HG03060 (cell line): ENCODE data around the gene KL.

ENCODE experiments used
- ATAC-seq: cut with Tn5 transposase; IDR thresholded peaks from one replicate; pipeline ENCODE4 v1.9.1; 2021; ENCODE audit warnings: low read depth, moderate number of reproducible peaks; ENCODE audit not compliant: unreplicated experiment

The KL gene

GRCh38 chr13:33016414-33017322 is at the start of gene KL:
KL (plus strand) TSS chr13:33016423; CDS start chr13:33016441, 18 bp downstream.
- ATAC-seq = no peak

GRCh38 chr13:32967584-32968182 is 48.5 kb upstream of the KL start:
- ATAC-seq = no peak

GRCh38 chr13:32968316-32968715 is 47.9 kb upstream of the KL start:
- ATAC-seq = no peak

GRCh38 chr13:32968793-32969192 is 47.4 kb upstream of the KL start:
- no peak for ATAC-seq

DNA sequence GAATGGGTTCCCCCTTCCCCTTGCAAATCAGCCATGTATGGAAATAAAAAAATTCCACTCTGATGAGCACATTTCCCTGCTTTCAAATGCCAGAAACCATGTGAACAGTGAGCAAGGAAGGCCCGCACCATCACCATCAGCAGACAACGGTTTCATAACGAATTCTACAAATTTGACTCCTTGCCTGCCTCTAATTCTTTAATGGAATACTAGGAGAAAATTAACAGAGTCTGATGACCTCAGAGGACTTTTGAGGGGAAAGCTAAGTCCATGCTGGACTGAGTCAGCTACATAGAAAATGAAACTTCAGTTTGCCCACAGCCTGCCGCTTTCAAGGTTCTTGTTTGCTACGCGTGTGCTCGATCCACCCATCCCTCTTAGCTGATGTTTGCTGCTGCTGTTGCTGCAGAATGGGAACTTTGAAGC is 46.7 kb upstream of the KL start:
- no peak for ATAC-seq

DNA sequence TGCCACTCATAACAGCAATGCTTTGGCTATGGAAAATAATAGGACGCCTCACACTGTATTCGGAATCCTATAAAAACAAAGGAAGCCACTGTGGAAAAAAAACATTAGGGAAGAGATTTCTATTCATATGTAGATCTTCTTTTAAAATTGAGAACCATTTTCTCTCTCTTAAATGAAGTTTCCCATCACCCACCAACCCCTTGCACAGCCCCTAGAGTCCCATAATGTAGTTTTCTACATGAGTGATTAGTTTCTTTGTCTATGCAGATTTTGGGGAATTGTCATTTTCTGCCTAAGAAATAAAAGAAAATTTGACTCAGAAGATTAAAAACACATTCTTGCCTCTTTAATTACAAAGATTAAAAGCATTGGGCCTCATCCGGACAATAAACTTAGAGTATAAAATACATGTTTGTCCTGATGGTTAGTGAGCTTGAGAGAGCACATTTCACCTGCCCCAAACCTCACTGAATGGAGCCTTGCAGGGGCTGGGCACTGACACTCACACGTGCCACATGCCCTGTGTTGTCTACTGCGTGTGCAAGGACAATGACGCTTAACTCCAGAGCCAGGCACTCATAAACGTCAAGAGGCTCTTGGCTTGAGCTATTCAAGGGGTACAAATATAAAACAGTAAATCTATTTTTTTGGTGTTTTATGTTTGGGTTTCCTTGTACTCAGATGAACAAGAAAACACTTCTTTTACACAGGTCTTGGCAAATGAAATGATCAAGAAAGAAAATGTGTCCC is 40.0 kb upstream of the KL start:
- ATAC-seq = no peak

- no peak for ATAC-seq
Measured at GRCh38 chr13:32976912-32977311, 39.3 kb upstream of the KL start.

GRCh38 chr13:32977321-32977720 is 38.9 kb upstream of the KL start:
- ATAC-seq = no peak

DNA sequence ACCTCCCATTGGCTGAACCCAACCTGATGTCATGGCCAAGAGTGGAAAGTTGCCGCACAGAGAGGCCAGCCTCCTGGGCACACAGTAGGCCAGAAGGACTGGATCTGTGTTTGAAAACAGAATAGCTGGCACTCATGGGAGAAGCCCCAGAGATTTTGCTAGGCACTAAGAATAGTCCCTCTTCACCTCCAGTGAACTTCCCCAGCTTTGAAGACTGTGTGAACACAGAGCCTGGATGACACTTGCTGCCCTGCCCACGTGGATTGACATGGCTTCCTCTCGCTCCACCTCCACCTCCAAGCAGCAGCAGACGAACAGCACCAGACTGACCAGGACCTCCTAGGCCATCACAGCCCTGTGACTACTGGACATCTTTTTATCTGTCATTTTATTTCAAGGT is 37.9 kb upstream of the KL start:
- ATAC-seq = no peak

GRCh38 chr13:32983058-32983457 is 33.2 kb upstream of the KL start:
- ATAC-seq = no peak

DNA sequence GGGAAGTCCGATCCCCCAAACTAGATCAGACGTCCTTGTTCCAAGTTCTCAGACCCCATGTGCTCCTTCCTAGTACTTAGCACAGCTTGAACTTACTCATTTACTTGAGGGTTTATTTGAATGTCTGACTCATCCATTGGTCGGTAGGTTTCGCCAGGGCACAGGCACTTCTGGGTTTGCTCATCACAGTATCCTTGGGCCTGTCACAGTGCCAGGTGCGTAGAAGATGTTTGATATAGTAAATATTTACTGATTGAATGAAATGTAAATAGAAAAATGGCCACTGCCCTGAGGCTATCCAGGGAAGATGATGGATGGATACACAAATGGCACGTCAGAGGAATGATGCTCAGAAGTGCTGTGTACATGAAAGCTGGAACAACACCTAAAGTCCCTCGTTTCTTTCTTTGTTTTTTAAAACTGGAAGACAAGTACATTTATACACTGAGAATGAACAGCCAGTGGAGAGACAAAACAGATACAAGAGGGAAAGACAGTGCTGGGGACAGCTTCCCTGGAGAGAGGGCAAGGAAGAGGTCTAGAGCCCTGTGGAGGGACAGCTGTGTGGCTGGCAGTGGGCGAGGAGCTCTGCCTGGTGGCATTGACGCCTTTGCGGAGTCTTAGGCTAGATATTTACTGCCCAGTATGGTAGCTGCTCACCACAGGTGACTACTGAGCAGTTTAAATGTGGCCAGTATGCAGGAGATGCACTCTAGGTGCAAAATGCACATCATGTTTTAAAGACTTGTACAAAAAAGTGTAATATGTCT is 31.2 kb upstream of the KL start:
- no peak for ATAC-seq

- no peak for ATAC-seq
Measured at GRCh38 chr13:32986552-32986951, 29.7 kb upstream of the KL start.

- ATAC-seq = no peak
Measured at GRCh38 chr13:32987462-32987861, 28.8 kb upstream of the KL start.

GRCh38 chr13:32988608-32989289 is 27.5 kb upstream of the KL start:
- no peak for ATAC-seq

- ATAC-seq = no peak
Measured at GRCh38 chr13:32989290-32989667, 26.9 kb upstream of the KL start.

- no peak for ATAC-seq
Measured at GRCh38 chr13:32989942-32990341, 26.3 kb upstream of the KL start.

- no peak for ATAC-seq
Measured at GRCh38 chr13:32993145-32993544, 23.1 kb upstream of the KL start.

GRCh38 chr13:32997399-32997798 is 18.8 kb upstream of the KL start:
- no peak for ATAC-seq

- ATAC-seq = no peak
Measured at GRCh38 chr13:32998966-32999365, 17.3 kb upstream of the KL start.

- no peak for ATAC-seq
Measured at GRCh38 chr13:33000365-33000764, 15.9 kb upstream of the KL start.
